Tibial nerve (tissue), 4 donors: ENCODE measurements around the gene GPR32.

Experiments used
- CTCF ChIP-seq, 5 experiments: fragments of 200-600 bp in 3 of 5; fragments of 450-650 bp in 2 of 5; sonication (generic) in 3 of 5; IDR thresholded peaks; one replicate each; pipeline ENCODE4 v1.5.1; 2016 to 2019; ENCODE audit warnings: antibody characterized with exemption in 5 of 5, mild to moderate bottlenecking in 3 of 5, moderate library complexity in 2 of 5
- EP300 ChIP-seq, 2 donors: sonication (generic); formaldehyde crosslinking; IDR thresholded peaks; one replicate each; pipeline ENCODE4 v1.6.1; 2017; ENCODE audit warnings: antibody characterized with exemption in 2 of 2, mild to moderate bottlenecking in 1 of 2
- POLR2A ChIP-seq, 2 donors: fragments of 450-650 bp; IDR thresholded peaks; one replicate each; pipeline ENCODE4 v1.6.1; 2017; ENCODE audit warnings: antibody characterized with exemption in 2 of 2, mild to moderate bottlenecking in 2 of 2, moderate library complexity in 2 of 2

GRCh38 chr19:50818859-50819472 is 48.7 kb downstream of the GPR32 start:
- TF ChIP-seq CTCF (IDR thresholded peaks at IDR 0.05) = no peak
- no peak for TF ChIP-seq POLR2A (IDR thresholded peaks at IDR 0.05)
- TF ChIP-seq EP300 (IDR thresholded peaks at IDR 0.05) = no peak
